Liver (tissue), 3 donors: ENCODE measurements around the gene LRCH2.

Experiments
- FOXA2 ChIP-seq: IDR thresholded peaks from 2 replicates; pipeline ENCODE4 v1.6.1; 2016; ENCODE audit warnings: antibody characterized with exemption
- HNF4A ChIP-seq, 2 donors: conservative IDR thresholded peaks; 2 replicates each; pipeline ENCODE4 v1.6.1; 2016; ENCODE audit warnings: antibody characterized with exemption in 2 of 2, mild to moderate bottlenecking in 2 of 2
- RAD21 ChIP-seq, 2 donors: IDR thresholded peaks; 2 replicates each; pipeline ENCODE4 v1.6.1; 2016; ENCODE audit warnings: antibody characterized with exemption in 2 of 2, mild to moderate bottlenecking in 2 of 2
- SP1 ChIP-seq: IDR thresholded peaks from 2 replicates; pipeline ENCODE4 v1.6.1; 2018; ENCODE audit warnings: antibody characterized with exemption, mild to moderate bottlenecking
- TAF1 ChIP-seq: conservative IDR thresholded peaks from 2 replicates; pipeline ENCODE4 v1.6.1; 2016; ENCODE audit warnings: antibody characterized with exemption, mild to moderate bottlenecking
- YY1 ChIP-seq: IDR thresholded peaks from 2 replicates; pipeline ENCODE4 v1.6.1; 2016; ENCODE audit warnings: antibody characterized with exemption, mild to moderate bottlenecking
- TF ChIP-seq, protein P1 (sequence below): fragments of 150-350 bp; IDR thresholded peaks from 2 replicates; pipeline ENCODE4 v1.5.1; 2017; ENCODE audit warnings: improper control_type of control experiment, low read depth, low read length; ENCODE audit not compliant: missing input control
- TF ChIP-seq, protein P2 (sequence below): IDR thresholded peaks from 2 replicates; pipeline ENCODE4 v1.6.1; 2016; ENCODE audit warnings: antibody characterized with exemption
- TF ChIP-seq, protein P3 (sequence below): IDR thresholded peaks from 2 replicates; pipeline ENCODE4 v1.6.1; 2016; ENCODE audit warnings: antibody characterized with exemption
- donor health status: healthy.
- donor health status: healthy.

DNA sequence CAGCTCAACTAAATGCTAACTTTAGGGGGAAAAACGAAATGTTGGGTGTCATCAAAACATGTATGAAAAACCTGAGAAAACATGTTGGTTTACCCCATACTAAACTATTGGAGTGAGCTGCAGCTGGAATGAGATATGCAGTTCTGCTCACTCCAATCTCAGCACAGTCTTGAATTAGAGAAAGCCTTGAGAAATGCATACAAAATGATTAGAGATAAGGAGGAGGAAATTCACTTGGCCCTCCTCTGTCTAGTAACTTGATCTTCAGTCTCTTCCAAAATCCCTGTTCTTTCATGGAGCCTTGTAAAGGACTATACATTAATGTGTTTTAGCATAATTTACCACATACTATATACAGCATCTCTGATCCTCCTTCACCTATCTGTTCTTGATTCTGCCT is 3.2 kb upstream of the LRCH2 start:
- TF ChIP-seq, protein P1, sequence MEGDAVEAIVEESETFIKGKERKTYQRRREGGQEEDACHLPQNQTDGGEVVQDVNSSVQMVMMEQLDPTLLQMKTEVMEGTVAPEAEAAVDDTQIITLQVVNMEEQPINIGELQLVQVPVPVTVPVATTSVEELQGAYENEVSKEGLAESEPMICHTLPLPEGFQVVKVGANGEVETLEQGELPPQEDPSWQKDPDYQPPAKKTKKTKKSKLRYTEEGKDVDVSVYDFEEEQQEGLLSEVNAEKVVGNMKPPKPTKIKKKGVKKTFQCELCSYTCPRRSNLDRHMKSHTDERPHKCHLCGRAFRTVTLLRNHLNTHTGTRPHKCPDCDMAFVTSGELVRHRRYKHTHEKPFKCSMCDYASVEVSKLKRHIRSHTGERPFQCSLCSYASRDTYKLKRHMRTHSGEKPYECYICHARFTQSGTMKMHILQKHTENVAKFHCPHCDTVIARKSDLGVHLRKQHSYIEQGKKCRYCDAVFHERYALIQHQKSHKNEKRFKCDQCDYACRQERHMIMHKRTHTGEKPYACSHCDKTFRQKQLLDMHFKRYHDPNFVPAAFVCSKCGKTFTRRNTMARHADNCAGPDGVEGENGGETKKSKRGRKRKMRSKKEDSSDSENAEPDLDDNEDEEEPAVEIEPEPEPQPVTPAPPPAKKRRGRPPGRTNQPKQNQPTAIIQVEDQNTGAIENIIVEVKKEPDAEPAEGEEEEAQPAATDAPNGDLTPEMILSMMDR, result no peak
- TF ChIP-seq, protein P2, sequence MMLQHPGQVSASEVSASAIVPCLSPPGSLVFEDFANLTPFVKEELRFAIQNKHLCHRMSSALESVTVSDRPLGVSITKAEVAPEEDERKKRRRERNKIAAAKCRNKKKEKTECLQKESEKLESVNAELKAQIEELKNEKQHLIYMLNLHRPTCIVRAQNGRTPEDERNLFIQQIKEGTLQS, result no peak
- TF ChIP-seq HNF4A (conservative IDR thresholded peaks at IDR 0.05), result no peak
- TF ChIP-seq RAD21 (IDR thresholded peaks at IDR 0.05), result no peak
- TF ChIP-seq, protein P3, sequence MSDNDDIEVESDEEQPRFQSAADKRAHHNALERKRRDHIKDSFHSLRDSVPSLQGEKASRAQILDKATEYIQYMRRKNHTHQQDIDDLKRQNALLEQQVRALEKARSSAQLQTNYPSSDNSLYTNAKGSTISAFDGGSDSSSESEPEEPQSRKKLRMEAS, result no peak
- TF ChIP-seq TAF1, result no peak
- TF ChIP-seq FOXA2, result no peak
- TF ChIP-seq SP1, result no peak
- no peak for TF ChIP-seq YY1
